Loucy (cell line): ENCODE results near the gene IP6K3.

Source experiments
- H2AFZ ChIP-seq: fragments of 200-600 bp; sonication (generic); 2 replicates; pipeline ENCODE4 v1.6.0; 2016; ENCODE audit warnings: antibody characterized with exemption, mild to moderate bottlenecking, low read length, moderate library complexity
- H3F3A ChIP-seq: fragments of 200-600 bp; 2 replicates; pipeline ENCODE4 v1.6.0; 2016; ENCODE audit warnings: antibody characterized with exemption, low read depth, mild to moderate bottlenecking
- H3K27me3 ChIP-seq: fragments of 200-600 bp; sonication (generic); 2 replicates; pipeline ENCODE4 v1.6.1; 2014; ENCODE audit warnings: low read length, mild to moderate bottlenecking; ENCODE audit not compliant: insufficient read depth, poor library complexity, severe bottlenecking
- H3K36me3 ChIP-seq: fragments of 200-600 bp; sonication (generic); 2 replicates; pipeline ENCODE4 v1.6.1; 2016; ENCODE audit warnings: low read length; ENCODE audit not compliant: insufficient read depth
- H3K4me1 ChIP-seq: fragments of 200-600 bp; sonication (generic); 2 replicates; pipeline ENCODE4 v1.5.1; 2014; ENCODE audit warnings: low read length, mild to moderate bottlenecking; ENCODE audit not compliant: insufficient read depth, poor library complexity, severe bottlenecking
- H3K4me2 ChIP-seq: fragments of 200-600 bp; sonication (generic); 2 replicates; pipeline ENCODE4 v1.6.0; 2014; ENCODE audit warnings: antibody characterized with exemption, low read length, low read depth, mild to moderate bottlenecking; ENCODE audit not compliant: poor library complexity, severe bottlenecking
- H3K4me3 ChIP-seq: fragments of 200-600 bp; sonication (generic); 2 replicates; pipeline ENCODE4 v1.5.1; 2014; ENCODE audit warnings: low read length, mild to moderate bottlenecking, mixed read lengths; ENCODE audit not compliant: poor library complexity, severe bottlenecking
- H3K79me2 ChIP-seq: fragments of 200-600 bp; sonication (generic); 2 replicates; pipeline ENCODE4 v1.6.1; 2014; ENCODE audit warnings: low read length; ENCODE audit not compliant: insufficient read depth
- H3K9ac ChIP-seq: fragments of 200-600 bp; sonication (generic); 2 replicates; pipeline ENCODE4 v1.6.0; 2014; ENCODE audit warnings: mild to moderate bottlenecking, low read depth, low read length, moderate library complexity; ENCODE audit not compliant: poor library complexity, severe bottlenecking
- H3K9me2 ChIP-seq: fragments of 200-600 bp; sonication (generic); replicated peaks from 2 replicates; pipeline ENCODE4 v1.6.1; 2016; ENCODE audit warnings: low read depth, low read length, mixed read lengths
- H3K9me3 ChIP-seq: fragments of 200-600 bp; sonication (generic); 2 replicates; pipeline ENCODE4 v1.6.1; 2014; ENCODE audit warnings: mild to moderate bottlenecking, antibody characterized with exemption, low read length, low read depth; ENCODE audit not compliant: insufficient read depth
- H4K20me1 ChIP-seq: fragments of 200-600 bp; sonication (generic); 2 replicates; pipeline ENCODE4 v1.6.0; 2014; ENCODE audit warnings: antibody characterized with exemption, low read length, mild to moderate bottlenecking; ENCODE audit not compliant: insufficient read depth, poor library complexity, severe bottlenecking
- CTCF ChIP-seq: fragments of 200-600 bp; sonication (generic); conservative IDR thresholded peaks from 2 replicates; pipeline ENCODE4 v1.5.1; 2014; ENCODE audit warnings: mild to moderate bottlenecking, antibody characterized with exemption, low read length
- EZH2phosphoT487 ChIP-seq: fragments of 200-600 bp; IDR thresholded peaks from 2 replicates; pipeline ENCODE4 v1.6.1; 2018; ENCODE audit warnings: antibody characterized with exemption, mild to moderate bottlenecking, moderate library complexity, borderline replicate concordance

IP6K3 gene

GRCh38 chr6:33789550-33789895 lies 42.8 kb upstream of the IP6K3 start:
- Histone ChIP-seq H2AFZ (peak overlapping the region; percentile 67), H3K4me1 (peaks cover 46% of the 10 kb centered on the region), H3K9ac (peak overlapping the region; percentile 83), H3K27me3 (no peaks in the 10 kb centered on the region), H4K20me1 (peaks cover 33% of the 10 kb centered on the region), H3K9me3 (no peaks in the 10 kb centered on the region), H3F3A (no peaks in the 10 kb centered on the region), H3K4me2 (peak overlapping the region; percentile 92), H3K79me2 (peaks cover 52% of the 10 kb centered on the region), H3K36me3 (no peaks in the 10 kb centered on the region; the same call in 1 of the 2 replicates), H3K9me2 (no peaks in the 10 kb centered on the region), H3K4me3 (peak overlapping the region; percentile 93)
- TF ChIP-seq CTCF = no peak
- TF ChIP-seq EZH2phosphoT487 = no peak

GRCh38 chr6:33788694-33789549 lies 42.2 kb upstream of the IP6K3 start, which contains the start of gene LEMD2:
TSS of gene LEMD2 (minus strand) at chr6:33789130. CDS start at chr6:33789116, 14 bp downstream.
- Histone ChIP-seq H3K9me2 (no peaks in the 10 kb centered on the region), H3K4me2 (peak within 1 kb of the TSS; percentile 98), H3K36me3 (peaks cover 2% of the 10 kb centered on the region; the same call in 1 of the 2 replicates), H3K27me3 (no peaks in the 10 kb centered on the region), H3K9me3 (no peaks in the 10 kb centered on the region), H3K4me3 (peak within 1 kb of the TSS; percentile 93), H3K4me1 (peaks cover 46% of the 10 kb centered on the region), H3K9ac (peak within 1 kb of the TSS; percentile 83), H2AFZ (peak within 1 kb of the TSS; percentile 67), H3K79me2 (peaks cover 54% of the 10 kb centered on the region), H4K20me1 (peaks cover 34% of the 10 kb centered on the region), H3F3A (no peaks in the 10 kb centered on the region)
- TF ChIP-seq CTCF = no peak
- TF ChIP-seq EZH2phosphoT487 = no peak

GRCh38 chr6:33787954-33788693 lies 41.4 kb upstream of the IP6K3 start:
- Histone ChIP-seq H2AFZ (no peak overlapping the region), H3K79me2 (peaks cover 60% of the 10 kb centered on the region), H3K4me3 (peak overlapping the region; percentile 93), H3K9me3 (no peaks in the 10 kb centered on the region), H3K36me3 (peaks cover 7% of the 10 kb centered on the region; the same call in 1 of the 2 replicates), H3F3A (no peaks in the 10 kb centered on the region), H3K9ac (peak overlapping the region; percentile 83), H3K4me2 (peak overlapping the region; percentile 98), H4K20me1 (peaks cover 34% of the 10 kb centered on the region), H3K27me3 (no peaks in the 10 kb centered on the region), H3K4me1 (peaks cover 46% of the 10 kb centered on the region), H3K9me2 (no peaks in the 10 kb centered on the region)
- TF ChIP-seq EZH2phosphoT487 = no peak
- TF ChIP-seq CTCF = no peak
